ENCODE data around the gene NEDD9.

NEDD9 gene

GRCh38 chr6:11258260-11259237, 26.1 kb upstream of the NEDD9 start:
- H3K4me3 Mint-ChIP-seq = no peak overlapping the region
- H3K27me3 Mint-ChIP-seq (ENCODE audit: low read depth, poor library complexity) = no peaks in the 10 kb centered on the region
- H3K36me3 Mint-ChIP-seq (ENCODE audit: low read depth) = no peaks in the 10 kb centered on the region
- peak overlapping the region; percentile 31 for H3K27ac Mint-ChIP-seq
- no peak for DNase-seq
- H3K4me1 Mint-ChIP-seq = peaks cover 80% of the 10 kb centered on the region
- TF ChIP-seq CTCF (IDR thresholded peaks at IDR 0.05) = no peak
- H3K9me3 Mint-ChIP-seq = no peaks in the 10 kb centered on the region

GRCh38 chr6:11255610-11256009, 23.1 kb upstream of the NEDD9 start:
- Mint-ChIP-seq H3K27me3 (ENCODE audit: low read depth, poor library complexity) (no peaks in the 10 kb centered on the region), H3K9me3 (no peaks in the 10 kb centered on the region), H3K36me3 (ENCODE audit: low read depth) (no peaks in the 10 kb centered on the region), H3K4me3 (no peak overlapping the region), H3K27ac (no peak overlapping the region), H3K4me1 (peaks cover 82% of the 10 kb centered on the region)
- DNase-seq = no peak
- no peak for TF ChIP-seq CTCF (IDR thresholded peaks at IDR 0.05)

GRCh38 chr6:11253594-11253993, 21.1 kb upstream of the NEDD9 start:
- Mint-ChIP-seq H3K4me1 (peaks cover 72% of the 10 kb centered on the region), H3K27me3 (ENCODE audit: low read depth, poor library complexity) (peaks cover 3% of the 10 kb centered on the region), H3K4me3 (no peak overlapping the region), H3K27ac (no peak overlapping the region), H3K9me3 (peaks cover 13% of the 10 kb centered on the region), H3K36me3 (ENCODE audit: low read depth) (no peaks in the 10 kb centered on the region)
- no peak for TF ChIP-seq CTCF (IDR thresholded peaks at IDR 0.05)
- no peak for DNase-seq

GRCh38 chr6:11251553-11252360, 19.3 kb upstream of the NEDD9 start:
- peaks cover 13% of the 10 kb centered on the region for H3K9me3 Mint-ChIP-seq
- H3K27ac Mint-ChIP-seq = no peak overlapping the region
- DNase-seq = no peak
- peaks cover 5% of the 10 kb centered on the region for H3K27me3 Mint-ChIP-seq (ENCODE audit: low read depth, poor library complexity)
- peak overlapping the region; percentile 41 for H3K4me3 Mint-ChIP-seq
- no peaks in the 10 kb centered on the region for H3K36me3 Mint-ChIP-seq (ENCODE audit: low read depth)
- no peak for TF ChIP-seq CTCF (IDR thresholded peaks at IDR 0.05)
- peaks cover 59% of the 10 kb centered on the region for H3K4me1 Mint-ChIP-seq

GRCh38 chr6:11250108-11250507, 17.6 kb upstream of the NEDD9 start:
- Mint-ChIP-seq H3K4me1 (peaks cover 57% of the 10 kb centered on the region), H3K27ac (no peak overlapping the region), H3K27me3 (ENCODE audit: low read depth, poor library complexity) (peaks cover 8% of the 10 kb centered on the region), H3K4me3 (no peak overlapping the region), H3K9me3 (peaks cover 13% of the 10 kb centered on the region), H3K36me3 (ENCODE audit: low read depth) (no peaks in the 10 kb centered on the region)
- no peak for TF ChIP-seq CTCF (IDR thresholded peaks at IDR 0.05)
- DNase-seq = no peak
